GM19438 (cell line): ENCODE results near the gene NDUFS7.
"Not testable (repeated sequence)": the region's sequence is repeated elsewhere in the genome, so short reads cannot be mapped to it uniquely, and the experiment has no call there.

Experiments
- ATAC-seq: cut with Tn5 transposase; IDR thresholded peaks from one replicate; pipeline ENCODE4 v1.9.1; 2021; ENCODE audit warnings: low read depth; ENCODE audit not compliant: unreplicated experiment

The NDUFS7 gene

GRCh38 chr19:1416014-1416841 is 32.5 kb downstream of the NDUFS7 start:
- no peak for ATAC-seq

- ATAC-seq, result no peak
These were observed 33.4 kb downstream of the NDUFS7 start for GRCh38 chr19:1417145-1417544.

- no peak for ATAC-seq
These were observed 34.2 kb downstream of the NDUFS7 start for GRCh38 chr19:1417681-1418495.

- no peak for ATAC-seq
These were observed 34.7 kb downstream of the NDUFS7 start for GRCh38 chr19:1418496-1418775.

GRCh38 chr19:1418951-1419738 is 35.4 kb downstream of the NDUFS7 start:
- no peak for ATAC-seq

- ATAC-seq, result not testable (repeated sequence)
These were observed 36.4 kb downstream of the NDUFS7 start for GRCh38 chr19:1420085-1420484.

GRCh38 chr19:1420590-1420989 is 36.9 kb downstream of the NDUFS7 start:
- no peak for ATAC-seq

GRCh38 chr19:1421218-1421957 is 37.7 kb downstream of the NDUFS7 start:
- ATAC-seq, result no peak

GRCh38 chr19:1421958-1422305 is 38.2 kb downstream of the NDUFS7 start:
- ATAC-seq, result no peak

- ATAC-seq, result no peak
These were observed 38.7 kb downstream of the NDUFS7 start for GRCh38 chr19:1422360-1422759.

GRCh38 chr19:1422943-1423342 is 39.2 kb downstream of the NDUFS7 start:
- no peak for ATAC-seq

GRCh38 chr19:1423436-1424191 is 39.9 kb downstream of the NDUFS7 start:
- no peak for ATAC-seq

GRCh38 chr19:1424192-1424955 is 40.7 kb downstream of the NDUFS7 start:
- no peak for ATAC-seq

GRCh38 chr19:1425102-1425837 is 41.6 kb downstream of the NDUFS7 start:
- no peak for ATAC-seq

- no peak for ATAC-seq
These were observed 42.2 kb downstream of the NDUFS7 start for GRCh38 chr19:1425902-1426301.

GRCh38 chr19:1426736-1427135 is 43.0 kb downstream of the NDUFS7 start:
- ATAC-seq, result no peak

GRCh38 chr19:1427221-1427920 is 43.7 kb downstream of the NDUFS7 start:
- no peak for ATAC-seq
